ENCODE measurements around the gene LRRC27.

- TF ChIP-seq, protein P1, sequence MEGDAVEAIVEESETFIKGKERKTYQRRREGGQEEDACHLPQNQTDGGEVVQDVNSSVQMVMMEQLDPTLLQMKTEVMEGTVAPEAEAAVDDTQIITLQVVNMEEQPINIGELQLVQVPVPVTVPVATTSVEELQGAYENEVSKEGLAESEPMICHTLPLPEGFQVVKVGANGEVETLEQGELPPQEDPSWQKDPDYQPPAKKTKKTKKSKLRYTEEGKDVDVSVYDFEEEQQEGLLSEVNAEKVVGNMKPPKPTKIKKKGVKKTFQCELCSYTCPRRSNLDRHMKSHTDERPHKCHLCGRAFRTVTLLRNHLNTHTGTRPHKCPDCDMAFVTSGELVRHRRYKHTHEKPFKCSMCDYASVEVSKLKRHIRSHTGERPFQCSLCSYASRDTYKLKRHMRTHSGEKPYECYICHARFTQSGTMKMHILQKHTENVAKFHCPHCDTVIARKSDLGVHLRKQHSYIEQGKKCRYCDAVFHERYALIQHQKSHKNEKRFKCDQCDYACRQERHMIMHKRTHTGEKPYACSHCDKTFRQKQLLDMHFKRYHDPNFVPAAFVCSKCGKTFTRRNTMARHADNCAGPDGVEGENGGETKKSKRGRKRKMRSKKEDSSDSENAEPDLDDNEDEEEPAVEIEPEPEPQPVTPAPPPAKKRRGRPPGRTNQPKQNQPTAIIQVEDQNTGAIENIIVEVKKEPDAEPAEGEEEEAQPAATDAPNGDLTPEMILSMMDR (IDR thresholded peaks at IDR 0.05; ENCODE audit: low read length): no peak
- no peak for TF ChIP-seq EZH2 (IDR thresholded peaks at IDR 0.05; ENCODE audit: borderline replicate concordance, low read length)
Observed at GRCh38 chr10:132366499-132366898, 34.5 kb downstream of the LRRC27 start.

All from OCI-LY1 (cell line).